ENCODE data around the gene ACVR2B.

- no peak for TF ChIP-seq CTCF (IDR thresholded peaks at IDR 0.05)
- TF ChIP-seq POLR2A (IDR thresholded peaks at IDR 0.05), result no peak
These were observed 56.9 kb downstream of the ACVR2B start for GRCh38 chr3:38510631-38511030.
